ENCODE measurements around the gene RASGRP3. TPM values are rescaled to one million over a fixed set of nuclear protein-coding genes. Genes with fewer than 3 reads are reported as not detected.

The RASGRP3 gene
- total RNA-seq, 2 donors from 2014 or later, result 0.73 to 21.0 TPM

DNA sequence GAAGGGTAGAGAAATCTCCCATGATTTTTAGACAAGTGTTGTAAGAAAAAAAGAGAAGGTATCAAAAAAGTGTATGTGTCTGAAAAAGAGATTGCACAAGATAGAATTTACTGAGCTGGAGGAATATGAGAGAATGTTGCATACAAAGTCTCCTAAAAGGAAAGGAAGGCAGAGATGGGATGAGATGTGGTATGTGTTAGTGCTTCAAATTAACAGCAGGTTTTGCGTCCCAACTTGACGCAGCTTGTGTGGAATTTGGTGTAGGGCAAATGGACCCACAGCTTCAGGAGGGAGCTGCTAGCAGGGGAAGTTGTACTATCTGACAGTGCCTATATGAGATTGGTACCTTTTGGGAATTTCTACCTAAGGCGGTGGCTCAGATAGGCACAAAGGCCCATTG is 9.0 kb upstream of the RASGRP3 start:
- H3K27ac ChIP-seq, result no peak overlapping the region
- intact Hi-C loops (cut with DNase I), result no loop called here
- no peak for DNase-seq (ENCODE audit: low spot score)
- no peak for TF ChIP-seq POLR2A (IDR thresholded peaks at IDR 0.05)
- no peak for TF ChIP-seq CTCF (IDR thresholded peaks at IDR 0.05)
- no peak for TF ChIP-seq POLR2AphosphoS5 (IDR thresholded peaks at IDR 0.05)
- no peak overlapping the region for H3K4me3 ChIP-seq
- no peaks in the 10 kb centered on the region for H3K27me3 ChIP-seq (replicated peaks; ENCODE audit: insufficient read depth)
- 73% methylated on average over 3 of the region's 3 CpGs for WGBS
- H3K4me1 ChIP-seq (replicated peaks), result no peaks in the 10 kb centered on the region
- H3K9me3 ChIP-seq, result no peaks in the 10 kb centered on the region
- H3K36me3 ChIP-seq, result no peaks in the 10 kb centered on the region

- Histone ChIP-seq H3K9me3 (no peaks in the 10 kb centered on the region), H3K4me1 (replicated peaks) (no peaks in the 10 kb centered on the region), H3K27ac (no peak overlapping the region), H3K27me3 (replicated peaks; ENCODE audit: insufficient read depth) (no peaks in the 10 kb centered on the region), H3K4me3 (no peak overlapping the region), H3K36me3 (no peaks in the 10 kb centered on the region)
- TF ChIP-seq POLR2AphosphoS5 (IDR thresholded peaks at IDR 0.05), result no peak
- TF ChIP-seq POLR2A (IDR thresholded peaks at IDR 0.05), result no peak
- TF ChIP-seq CTCF (IDR thresholded peaks at IDR 0.05), result no peak
- intact Hi-C loops (cut with DNase I), result no loop called here
- WGBS, result 93% methylated on average over 5 of the region's 5 CpGs
- DNase-seq (ENCODE audit: low spot score), result no peak
Observed at GRCh38 chr2:33469238-33469637, 7.2 kb upstream of the RASGRP3 start.

GRCh38 chr2:33475224-33476130 is 972 bp upstream of the RASGRP3 start:
- intact Hi-C loops (cut with DNase I), result loop anchor here (5.0 kb wide), 1 partner anchor 107 kb away; no protein-coding TSS in a partner anchor
- WGBS, result 13% methylated on average over 15 of the region's 15 CpGs
- Histone ChIP-seq H3K4me3 (peak overlapping the region; percentile 42 to 50), H3K36me3 (no peaks in the 10 kb centered on the region), H3K27me3 (replicated peaks; ENCODE audit: insufficient read depth) (no peaks in the 10 kb centered on the region), H3K27ac (peak overlapping the region; percentile 74 to 78), H3K9me3 (no peaks in the 10 kb centered on the region), H3K4me1 (replicated peaks) (peaks cover 5% of the 10 kb centered on the region)
- TF ChIP-seq CTCF (IDR thresholded peaks at IDR 0.05), result peak; percentile 38 to 73 (median 61)
- TF ChIP-seq POLR2A (IDR thresholded peaks at IDR 0.05), result no peak
- peak; percentile 26 for TF ChIP-seq POLR2AphosphoS5 (IDR thresholded peaks at IDR 0.05)
- DNase-seq (ENCODE audit: low spot score), result peak; percentile 76

DNA sequence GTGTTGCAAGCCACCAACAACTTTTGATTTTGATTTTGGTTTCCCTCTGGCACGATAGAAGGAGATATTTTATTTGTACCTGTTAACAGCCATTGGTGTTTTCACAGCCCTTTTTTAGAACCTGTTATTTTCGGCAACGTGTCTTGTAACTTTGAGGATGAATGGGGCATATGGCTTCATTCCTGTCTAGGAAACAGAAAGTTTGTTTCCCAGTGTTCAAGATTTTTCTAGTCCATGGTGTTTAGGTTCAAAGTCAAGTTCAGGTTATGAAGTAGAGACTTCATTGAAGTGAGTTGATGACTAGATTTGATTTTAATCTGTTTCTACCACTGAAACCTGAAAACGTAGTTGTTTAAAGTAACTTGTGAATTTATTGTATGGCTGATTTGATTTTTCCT is 343 bp downstream of the RASGRP3 start:
- H3K4me1 ChIP-seq (replicated peaks), result peaks cover 5% of the 10 kb centered on the region
- intact Hi-C loops (cut with DNase I), result loop anchor here (5.0 kb wide), 1 partner anchor 106 kb away; no protein-coding TSS in a partner anchor
- H3K27me3 ChIP-seq (replicated peaks; ENCODE audit: insufficient read depth), result no peaks in the 10 kb centered on the region
- no peaks in the 10 kb centered on the region for H3K9me3 ChIP-seq
- no peaks in the 10 kb centered on the region for H3K36me3 ChIP-seq
- WGBS, result 3% methylated on average over 4 of the region's 4 CpGs
- DNase-seq (ENCODE audit: low spot score), result no peak
- H3K27ac ChIP-seq, result peak overlapping the region; percentile 74 to 78
- TF ChIP-seq CTCF (IDR thresholded peaks at IDR 0.05), result no peak
- TF ChIP-seq POLR2A (IDR thresholded peaks at IDR 0.05), result no peak
- TF ChIP-seq POLR2AphosphoS5 (IDR thresholded peaks at IDR 0.05), result no peak
- peak overlapping the region; percentile 42 to 50 for H3K4me3 ChIP-seq
